ENCODE results near the gene USP17L27.
"Not testable (repeated sequence)": the region's sequence is repeated elsewhere in the genome, so short reads cannot be mapped to it uniquely, and the experiment has no call there.

Gene USP17L27, protein sequence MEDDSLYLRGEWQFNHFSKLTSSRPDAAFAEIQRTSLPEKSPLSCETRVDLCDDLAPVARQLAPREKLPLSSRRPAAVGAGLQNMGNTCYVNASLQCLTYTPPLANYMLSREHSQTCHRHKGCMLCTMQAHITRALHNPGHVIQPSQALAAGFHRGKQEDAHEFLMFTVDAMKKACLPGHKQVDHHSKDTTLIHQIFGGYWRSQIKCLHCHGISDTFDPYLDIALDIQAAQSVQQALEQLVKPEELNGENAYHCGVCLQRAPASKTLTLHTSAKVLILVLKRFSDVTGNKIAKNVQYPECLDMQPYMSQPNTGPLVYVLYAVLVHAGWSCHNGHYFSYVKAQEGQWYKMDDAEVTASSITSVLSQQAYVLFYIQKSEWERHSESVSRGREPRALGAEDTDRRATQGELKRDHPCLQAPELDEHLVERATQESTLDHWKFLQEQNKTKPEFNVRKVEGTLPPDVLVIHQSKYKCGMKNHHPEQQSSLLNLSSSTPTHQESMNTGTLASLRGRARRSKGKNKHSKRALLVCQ

DNA sequence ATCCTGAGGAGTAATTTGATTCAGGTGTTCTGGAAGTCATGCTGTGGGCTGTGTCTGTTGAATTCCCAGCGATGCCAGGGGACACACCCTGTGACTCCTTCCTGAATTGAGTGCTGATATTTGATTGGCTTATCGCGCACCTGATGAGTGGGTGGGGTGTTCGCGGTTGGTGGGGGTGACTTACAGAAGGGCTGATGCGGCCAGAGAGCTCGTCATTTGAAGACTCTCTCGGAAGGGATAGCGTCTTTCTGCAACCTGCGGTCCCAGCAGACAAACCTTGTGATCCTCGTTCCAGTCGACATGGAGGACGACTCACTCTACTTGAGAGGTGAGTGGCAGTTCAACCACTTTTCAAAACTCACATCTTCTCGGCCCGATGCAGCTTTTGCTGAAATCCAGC, at the start of gene USP17L27:
Gene USP17L27, plus strand, starts transcription at position 301 of the 400 bp plus-strand sequence. Its CDS starts 0 bp downstream, at position 301.
- DNase-seq: not testable (repeated sequence)

DNA sequence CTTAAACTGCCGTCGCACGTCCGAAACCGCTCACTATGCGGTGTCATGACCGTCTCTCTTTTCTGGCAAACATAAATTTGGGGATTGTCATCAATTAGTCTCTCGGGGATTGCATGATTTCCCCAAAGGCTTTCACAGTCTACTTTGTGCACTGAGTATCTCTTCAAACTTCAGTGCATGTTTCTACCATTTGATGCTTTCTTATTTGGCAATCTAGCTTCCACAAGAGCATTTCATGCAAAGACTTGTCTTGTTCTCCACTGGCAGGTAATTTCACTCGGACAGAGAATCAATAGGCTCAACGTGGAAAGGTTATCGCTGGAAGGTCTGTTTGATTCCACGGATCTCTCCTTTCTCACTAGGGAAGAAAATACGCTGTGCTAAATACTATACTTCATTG, 19.8 kb upstream of the USP17L27 start:
- peak; percentile 9 for DNase-seq

DNA sequence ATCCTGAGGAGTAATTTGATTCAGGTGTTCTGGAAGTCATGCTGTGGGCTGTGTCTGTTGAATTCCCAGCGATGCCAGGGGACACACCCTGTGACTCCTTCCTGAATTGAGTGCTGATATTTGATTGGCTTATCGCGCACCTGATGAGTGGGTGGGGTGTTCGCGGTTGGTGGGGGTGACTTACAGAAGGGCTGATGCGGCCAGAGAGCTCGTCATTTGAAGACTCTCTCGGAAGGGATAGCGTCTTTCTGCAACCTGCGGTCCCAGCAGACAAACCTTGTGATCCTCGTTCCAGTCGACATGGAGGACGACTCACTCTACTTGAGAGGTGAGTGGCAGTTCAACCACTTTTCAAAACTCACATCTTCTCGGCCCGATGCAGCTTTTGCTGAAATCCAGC, 19.1 kb upstream of the USP17L27 start, which contains the start of gene USP17L24:
Gene USP17L24, plus strand, starts transcription at position 301 of the 400 bp plus-strand sequence. Its CDS starts 0 bp downstream, at position 301.
- not testable (repeated sequence) for DNase-seq

DNA sequence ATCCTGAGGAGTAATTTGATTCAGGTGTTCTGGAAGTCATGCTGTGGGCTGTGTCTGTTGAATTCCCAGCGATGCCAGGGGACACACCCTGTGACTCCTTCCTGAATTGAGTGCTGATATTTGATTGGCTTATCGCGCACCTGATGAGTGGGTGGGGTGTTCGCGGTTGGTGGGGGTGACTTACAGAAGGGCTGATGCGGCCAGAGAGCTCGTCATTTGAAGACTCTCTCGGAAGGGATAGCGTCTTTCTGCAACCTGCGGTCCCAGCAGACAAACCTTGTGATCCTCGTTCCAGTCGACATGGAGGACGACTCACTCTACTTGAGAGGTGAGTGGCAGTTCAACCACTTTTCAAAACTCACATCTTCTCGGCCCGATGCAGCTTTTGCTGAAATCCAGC, 14.3 kb upstream of the USP17L27 start, which contains the start of gene USP17L25:
Gene USP17L25, plus strand, starts transcription at position 301 of the 400 bp plus-strand sequence. Its CDS starts 0 bp downstream, at position 301.
- DNase-seq: not testable (repeated sequence)

DNA sequence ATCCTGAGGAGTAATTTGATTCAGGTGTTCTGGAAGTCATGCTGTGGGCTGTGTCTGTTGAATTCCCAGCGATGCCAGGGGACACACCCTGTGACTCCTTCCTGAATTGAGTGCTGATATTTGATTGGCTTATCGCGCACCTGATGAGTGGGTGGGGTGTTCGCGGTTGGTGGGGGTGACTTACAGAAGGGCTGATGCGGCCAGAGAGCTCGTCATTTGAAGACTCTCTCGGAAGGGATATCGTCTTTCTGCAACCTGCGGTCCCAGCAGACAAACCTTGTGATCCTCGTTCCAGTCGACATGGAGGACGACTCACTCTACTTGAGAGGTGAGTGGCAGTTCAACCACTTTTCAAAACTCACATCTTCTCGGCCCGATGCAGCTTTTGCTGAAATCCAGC, 9.6 kb upstream of the USP17L27 start, which contains the start of gene USP17L26:
Gene USP17L26, plus strand, starts transcription at position 301 of the 400 bp plus-strand sequence. Its CDS starts 0 bp downstream, at position 301.
- DNase-seq: not testable (repeated sequence)

DNA sequence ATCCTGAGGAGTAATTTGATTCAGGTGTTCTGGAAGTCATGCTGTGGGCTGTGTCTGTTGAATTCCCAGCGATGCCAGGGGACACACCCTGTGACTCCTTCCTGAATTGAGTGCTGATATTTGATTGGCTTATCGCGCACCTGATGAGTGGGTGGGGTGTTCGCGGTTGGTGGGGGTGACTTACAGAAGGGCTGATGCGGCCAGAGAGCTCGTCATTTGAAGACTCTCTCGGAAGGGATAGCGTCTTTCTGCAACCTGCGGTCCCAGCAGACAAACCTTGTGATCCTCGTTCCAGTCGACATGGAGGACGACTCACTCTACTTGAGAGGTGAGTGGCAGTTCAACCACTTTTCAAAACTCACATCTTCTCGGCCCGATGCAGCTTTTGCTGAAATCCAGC, 4.8 kb upstream of the USP17L27 start, which contains the start of gene USP17L5:
Gene USP17L5, plus strand, starts transcription at position 301 of the 400 bp plus-strand sequence. Its CDS starts 0 bp downstream, at position 301.
- DNase-seq: not testable (repeated sequence)

DNA sequence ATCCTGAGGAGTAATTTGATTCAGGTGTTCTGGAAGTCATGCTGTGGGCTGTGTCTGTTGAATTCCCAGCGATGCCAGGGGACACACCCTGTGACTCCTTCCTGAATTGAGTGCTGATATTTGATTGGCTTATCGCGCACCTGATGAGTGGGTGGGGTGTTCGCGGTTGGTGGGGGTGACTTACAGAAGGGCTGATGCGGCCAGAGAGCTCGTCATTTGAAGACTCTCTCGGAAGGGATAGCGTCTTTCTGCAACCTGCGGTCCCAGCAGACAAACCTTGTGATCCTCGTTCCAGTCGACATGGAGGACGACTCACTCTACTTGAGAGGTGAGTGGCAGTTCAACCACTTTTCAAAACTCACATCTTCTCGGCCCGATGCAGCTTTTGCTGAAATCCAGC, 4.6 kb downstream of the USP17L27 start, which contains the start of gene USP17L28:
Gene USP17L28, plus strand, starts transcription at position 301 of the 400 bp plus-strand sequence. Its CDS starts 0 bp downstream, at position 301.
- DNase-seq: not testable (repeated sequence)

DNA sequence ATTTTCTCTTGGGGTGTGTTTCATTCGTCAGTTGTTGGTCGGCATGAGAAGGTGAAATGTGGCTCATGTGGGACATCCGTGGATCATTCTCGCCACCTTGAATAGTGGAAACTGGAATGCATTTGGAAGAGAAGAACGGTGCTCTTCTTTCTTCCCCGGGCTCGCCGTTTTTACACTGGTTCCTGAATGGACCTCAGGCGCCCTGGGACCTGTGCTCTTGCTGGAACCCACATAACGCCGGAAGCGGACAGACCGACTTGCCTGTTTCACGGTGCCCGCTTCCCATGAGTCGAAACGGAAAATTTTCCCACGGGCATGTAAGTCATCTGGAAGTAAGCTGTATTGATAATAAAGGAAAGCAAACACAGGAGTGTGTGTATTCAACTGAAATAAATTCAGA, 6.9 kb downstream of the USP17L27 start:
- not testable (repeated sequence) for DNase-seq

DNA sequence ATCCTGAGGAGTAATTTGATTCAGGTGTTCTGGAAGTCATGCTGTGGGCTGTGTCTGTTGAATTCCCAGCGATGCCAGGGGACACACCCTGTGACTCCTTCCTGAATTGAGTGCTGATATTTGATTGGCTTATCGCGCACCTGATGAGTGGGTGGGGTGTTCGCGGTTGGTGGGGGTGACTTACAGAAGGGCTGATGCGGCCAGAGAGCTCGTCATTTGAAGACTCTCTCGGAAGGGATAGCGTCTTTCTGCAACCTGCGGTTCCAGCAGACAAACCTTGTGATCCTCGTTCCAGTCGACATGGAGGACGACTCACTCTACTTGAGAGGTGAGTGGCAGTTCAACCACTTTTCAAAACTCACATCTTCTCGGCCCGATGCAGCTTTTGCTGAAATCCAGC, 9.4 kb downstream of the USP17L27 start, which contains the start of gene USP17L29:
Gene USP17L29, plus strand, starts transcription at position 301 of the 400 bp plus-strand sequence. Its CDS starts 0 bp downstream, at position 301.
- not testable (repeated sequence) for DNase-seq

DNA sequence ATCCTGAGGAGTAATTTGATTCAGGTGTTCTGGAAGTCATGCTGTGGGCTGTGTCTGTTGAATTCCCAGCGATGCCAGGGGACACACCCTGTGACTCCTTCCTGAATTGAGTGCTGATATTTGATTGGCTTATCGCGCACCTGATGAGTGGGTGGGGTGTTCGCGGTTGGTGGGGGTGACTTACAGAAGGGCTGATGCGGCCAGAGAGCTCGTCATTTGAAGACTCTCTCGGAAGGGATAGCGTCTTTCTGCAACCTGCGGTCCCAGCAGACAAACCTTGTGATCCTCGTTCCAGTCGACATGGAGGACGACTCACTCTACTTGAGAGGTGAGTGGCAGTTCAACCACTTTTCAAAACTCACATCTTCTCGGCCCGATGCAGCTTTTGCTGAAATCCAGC, 18.9 kb downstream of the USP17L27 start, which contains the start of gene USP17L30:
Gene USP17L30, plus strand, starts transcription at position 301 of the 400 bp plus-strand sequence. Its CDS starts 0 bp downstream, at position 301.
- not testable (repeated sequence) for DNase-seq

DNA sequence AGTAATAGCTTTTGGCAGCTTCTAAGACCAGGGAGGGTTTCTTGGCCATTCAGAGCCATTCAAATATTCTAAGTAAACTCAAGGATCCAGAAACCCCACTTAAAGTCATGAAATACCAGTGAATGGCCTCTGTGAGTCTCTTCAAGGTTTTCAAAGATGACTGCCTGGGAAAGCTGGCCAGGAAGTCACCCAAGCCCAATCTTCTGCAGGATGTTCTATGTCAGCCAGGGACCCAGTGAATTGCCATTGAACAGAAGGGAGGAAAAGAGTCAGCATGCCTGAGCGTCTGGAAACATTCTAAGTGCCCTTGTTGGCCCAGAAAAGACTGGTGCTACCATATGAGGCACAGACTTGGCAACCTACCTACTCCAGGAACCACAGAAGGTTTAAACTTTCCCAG, 35.9 kb downstream of the USP17L27 start:
- DNase-seq: not testable (repeated sequence)

DNA sequence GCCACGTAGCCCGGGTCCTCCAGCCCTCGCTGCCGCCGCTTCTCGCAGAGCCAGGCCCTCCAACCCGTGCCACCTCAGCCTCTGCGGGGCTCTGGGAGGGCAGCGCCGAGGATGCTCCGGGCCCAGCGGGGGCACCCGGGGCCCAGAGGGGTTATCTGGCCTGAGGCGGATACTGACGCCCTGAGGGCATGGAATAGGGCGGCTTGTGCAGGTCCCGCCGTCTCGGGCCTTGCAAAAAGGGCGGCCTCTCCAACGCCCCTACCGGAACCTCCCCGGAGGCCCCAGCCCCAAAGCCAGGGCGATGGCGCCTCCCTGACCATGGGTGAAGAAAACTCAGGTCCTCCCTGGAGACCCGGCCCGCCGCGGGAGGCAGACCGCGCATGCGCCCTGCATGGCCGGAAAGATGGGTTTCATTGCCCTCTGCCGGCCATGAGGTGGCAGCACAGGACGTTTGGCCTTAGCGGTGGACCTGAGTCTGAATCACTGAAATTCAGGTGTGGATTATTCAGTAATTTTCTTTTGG, 37.1 kb downstream of the USP17L27 start:
- peak; percentile 74 for DNase-seq

DNA sequence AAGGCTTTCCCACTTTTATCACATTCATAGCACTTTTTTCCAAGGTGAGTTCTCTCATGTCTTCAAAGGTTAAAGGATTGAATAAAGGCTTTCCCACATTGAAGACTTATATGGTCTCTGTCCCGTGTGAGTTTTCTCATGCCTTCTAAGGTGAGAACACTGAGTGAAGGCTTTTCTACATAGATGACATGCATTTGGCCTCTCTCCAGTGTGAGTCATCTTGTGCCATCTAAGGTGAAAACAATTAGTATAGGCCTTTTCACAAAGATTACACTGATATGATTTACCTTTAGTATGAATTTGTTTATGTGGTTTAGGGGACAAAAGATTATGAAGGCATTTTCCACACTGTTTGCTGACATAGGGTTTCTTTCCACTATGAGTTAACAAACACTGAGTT, 40.2 kb downstream of the USP17L27 start:
- DNase-seq: no peak

DNA sequence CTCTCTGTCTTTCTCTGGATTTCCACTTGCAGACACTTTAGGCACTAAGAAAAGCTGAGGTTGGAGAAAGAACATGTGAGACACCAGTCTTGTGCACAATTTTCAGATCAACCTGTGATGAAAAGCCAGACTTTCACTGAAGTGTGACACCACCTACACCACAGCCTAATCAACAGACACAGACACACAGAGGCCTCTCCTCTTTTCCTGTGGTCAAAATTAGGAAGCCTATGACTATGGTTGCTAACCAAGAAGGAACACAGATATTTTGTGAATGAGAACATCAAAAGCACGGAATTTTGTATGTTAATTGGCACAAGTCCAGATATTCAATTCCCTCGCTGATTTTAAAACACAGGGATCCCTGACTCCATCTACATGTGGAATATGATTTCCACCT, 45.1 kb downstream of the USP17L27 start:
- not testable (repeated sequence) for DNase-seq

All from activated CD4-positive, alpha-beta T cell treated with anti-CD3 and anti-CD28 coated beads, Interleukin-10, Interleukin-2, amounts not matched to agents 100 ng/mL and 50 ng/mL, durations not matched to agents 16 hours and 8 hours (primary cell).